GM23338 (cell line): Measurements from ENCODE around the gene NOL12. TPM values are rescaled to one million over a fixed set of nuclear protein-coding genes. Genes with fewer than 3 reads are reported as not detected.
A peak's percentile ranks its signal among the peaks of the same experiment; 100 is the strongest.

Source experiments
- ATAC-seq: fragments of 200-7000 bp; cut with Tn5 transposase; 3 replicates; pipeline ENCODE4 v1.9.1; 2020
- DNase-seq: peaks from one replicate; pipeline ENCODE4 v3.0.0-alpha.2; 2015; ENCODE audit warnings: low spot score
- H2AFZ ChIP-seq: fragments of 200-600 bp; sonication (generic); 2 replicates; pipeline ENCODE4 v1.8.0; 2016; ENCODE audit warnings: antibody characterized with exemption, mild to moderate bottlenecking, moderate library complexity
- H3F3A ChIP-seq: fragments of 200-600 bp; sonication (generic); replicated peaks from 2 replicates; pipeline ENCODE4 v1.8.0; 2017; ENCODE audit warnings: antibody characterized with exemption, mixed run types, low read depth
- H3K27ac ChIP-seq: fragments of 200-600 bp; sonication (generic); 2 replicates; pipeline ENCODE4 v1.6.1; 2016; ENCODE audit warnings: low read depth
- H3K27me3 ChIP-seq: fragments of 200-600 bp; sonication (generic); 2 replicates; pipeline ENCODE4 v1.8.0; 2016; ENCODE audit warnings: mild to moderate bottlenecking, mixed run types, moderate library complexity; ENCODE audit not compliant: insufficient read depth
- H3K36me3 ChIP-seq: fragments of 200-600 bp; sonication (generic); 2 replicates; pipeline ENCODE4 v1.8.0; 2016; ENCODE audit warnings: mild to moderate bottlenecking; ENCODE audit not compliant: insufficient read depth
- H3K4me1 ChIP-seq: fragments of 200-600 bp; sonication (generic); 2 replicates; pipeline ENCODE4 v1.8.0; 2016; ENCODE audit warnings: mild to moderate bottlenecking, moderate library complexity; ENCODE audit not compliant: insufficient read depth
- H3K4me2 ChIP-seq: fragments of 200-600 bp; sonication (generic); 2 replicates; pipeline ENCODE4 v1.7.1; 2017; ENCODE audit warnings: mixed run types
- H3K4me3 ChIP-seq: fragments of 200-600 bp; sonication (generic); 2 replicates; pipeline ENCODE4 v1.6.1; 2016; ENCODE audit warnings: mixed run types
- H3K79me2 ChIP-seq: fragments of 200-600 bp; sonication (generic); replicated peaks from 2 replicates; pipeline ENCODE4 v1.8.0; 2017; ENCODE audit warnings: mild to moderate bottlenecking; ENCODE audit not compliant: insufficient read depth
- H3K9me2 ChIP-seq: fragments of 200-600 bp; sonication (generic); 2 replicates; pipeline ENCODE4 v1.8.0; 2017; ENCODE audit not compliant: insufficient read depth
- H4K20me1 ChIP-seq: fragments of 200-600 bp; sonication (generic); replicated peaks from 2 replicates; pipeline ENCODE4 v1.8.0; 2017; ENCODE audit warnings: mild to moderate bottlenecking; ENCODE audit not compliant: insufficient read depth
- H3K27ac Mint-ChIP-seq: 2 replicates; pipeline ENCODE4 v1.8.0; 2020; ENCODE audit warnings: inconsistent platforms, mild to moderate bottlenecking, moderate library complexity, mixed read lengths
- H3K27me3 Mint-ChIP-seq: 3 replicates; pipeline ENCODE4 v1.8.0; 2022; ENCODE audit warnings: low read depth, mild to moderate bottlenecking, moderate library complexity, mixed read lengths, inconsistent platforms; ENCODE audit not compliant: insufficient read depth, poor library complexity
- H3K36me3 Mint-ChIP-seq: 3 replicates; pipeline ENCODE4 v1.8.0; 2021; ENCODE audit warnings: low read depth, mild to moderate bottlenecking, inconsistent platforms, moderate library complexity, mixed read lengths
- H3K4me1 Mint-ChIP-seq: 3 replicates; pipeline ENCODE4 v1.8.0; 2020; ENCODE audit warnings: mild to moderate bottlenecking, inconsistent platforms, mixed read lengths
- H3K4me3 Mint-ChIP-seq: 3 replicates; pipeline ENCODE4 v1.8.0; 2021; ENCODE audit warnings: moderate library complexity, mild to moderate bottlenecking, inconsistent platforms, mixed read lengths
- H3K9me3 Mint-ChIP-seq: 3 replicates; pipeline ENCODE4 v1.8.0; 2020; ENCODE audit warnings: moderate library complexity, mild to moderate bottlenecking, inconsistent platforms, mixed read lengths
- JUNB ChIP-seq: IDR thresholded peaks from one replicate; pipeline ENCODE4 v1.6.1; 2016; ENCODE audit warnings: antibody characterized with exemption; ENCODE audit not compliant: unreplicated experiment
- POLR2AphosphoS5 ChIP-seq: IDR thresholded peaks from 2 replicates; pipeline ENCODE4 v1.6.1; 2016; ENCODE audit warnings: antibody characterized with exemption, low read depth
- ZNF114 ChIP-seq: fragments of 250-450 bp; sonication (Bioruptor Pico); IDR thresholded peaks from 2 replicates; pipeline ENCODE4 v1.5.0; 2020; ENCODE audit warnings: mild to moderate bottlenecking, moderate library complexity
- polyA plus RNA-seq: library from polyadenylated mRNA; unstranded; fragments of >200 nt; fragmentation: Nextera tagmentation; extraction: Ambion mirVana; gene quantifications from 2 replicates; pipeline ENCODE4 v1.2.1, GENCODE V29; 2016
- total RNA-seq: library from RNA; depleted of rRNA; stranded (reverse); fragments of >200 nt; shearing (Covaris generic); gene quantifications from 2 replicates; pipeline ENCODE4 v1.2.3, GENCODE V29; 2014
- TF ChIP-seq, protein P1 (sequence below): IDR thresholded peaks from one replicate; pipeline ENCODE4 v1.6.1; 2018; ENCODE audit warnings: antibody characterized with exemption; ENCODE audit not compliant: unreplicated experiment
- TF ChIP-seq, protein P2 (sequence below): fragments of 250-450 bp; sonication (Bioruptor Pico); IDR thresholded peaks from 2 replicates; pipeline ENCODE4 v1.5.0; 2020; ENCODE audit warnings: mild to moderate bottlenecking, moderate library complexity

Gene NOL12
- total and polyA plus RNA-seq, 2 experiments from 2014 or later, result 22.2 to 48.5 TPM

DNA sequence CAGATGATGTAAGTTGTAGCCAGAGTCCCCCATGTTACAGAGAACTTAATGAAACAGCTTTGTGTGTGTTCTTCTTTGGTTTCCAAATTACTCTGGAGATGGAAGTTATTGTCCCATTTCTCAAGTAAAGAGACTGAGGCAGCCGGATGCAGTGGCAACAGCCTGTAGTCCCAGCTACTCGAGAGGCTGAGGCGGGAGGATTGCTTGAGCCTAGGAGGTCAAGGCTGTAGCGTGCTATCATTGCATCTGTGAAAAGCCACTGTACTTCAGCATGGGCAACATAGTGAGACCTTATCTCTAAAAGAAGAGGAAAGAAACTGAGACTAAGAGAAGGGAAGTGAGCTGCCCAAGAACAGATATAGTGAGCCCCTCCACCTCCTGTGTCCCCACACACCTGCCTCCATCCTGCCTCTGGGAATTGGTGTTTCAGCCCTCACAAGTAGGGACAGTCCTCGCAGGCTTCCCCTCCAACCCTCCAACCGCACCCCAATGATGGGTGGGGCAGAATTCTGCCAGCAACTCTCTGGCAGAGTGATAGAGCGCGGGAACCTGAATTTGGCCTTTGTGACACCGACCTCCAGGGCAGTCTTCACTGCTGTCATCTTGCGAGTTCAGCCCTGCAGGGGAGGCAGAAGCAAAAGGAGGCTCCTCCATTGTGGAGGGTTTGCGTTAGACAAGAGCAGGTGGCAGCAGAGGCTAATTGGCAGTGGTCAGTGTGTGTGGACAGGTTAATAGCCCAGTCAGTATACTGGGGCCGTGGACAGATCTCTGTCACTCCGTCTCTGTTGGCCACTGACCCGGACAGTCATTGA lies 26.0 kb upstream of the NOL12 start:
- H4K20me1 ChIP-seq, result peaks cover 30% of the 10 kb centered on the region
- Mint-ChIP-seq H3K4me1 (peaks cover 25% of the 10 kb centered on the region), H3K27me3 (peaks cover 11% of the 10 kb centered on the region), H3K36me3 (peaks cover 8% of the 10 kb centered on the region), H3K9me3 (no peaks in the 10 kb centered on the region; the same call in 2 of the 3 replicates), H3K27ac (no peak overlapping the region), H3K4me3 (peak overlapping the region; percentile 89)
- peaks cover 59% of the 10 kb centered on the region for H3K79me2 ChIP-seq
- no peaks in the 10 kb centered on the region for H3K36me3 ChIP-seq
- no peaks in the 10 kb centered on the region for H3K27me3 ChIP-seq
- H3F3A ChIP-seq, result peaks cover 15% of the 10 kb centered on the region; the same call in 1 of the 2 replicates
- no peak overlapping the region for H3K27ac ChIP-seq
- no peak overlapping the region for H2AFZ ChIP-seq
- no peak for DNase-seq
- peaks cover 5% of the 10 kb centered on the region; the same call in 1 of the 2 replicates for H3K4me1 ChIP-seq
- TF ChIP-seq JUNB (no peak), ZNF114 (no peak), POLR2AphosphoS5 (no peak)
- TF ChIP-seq, protein P1, sequence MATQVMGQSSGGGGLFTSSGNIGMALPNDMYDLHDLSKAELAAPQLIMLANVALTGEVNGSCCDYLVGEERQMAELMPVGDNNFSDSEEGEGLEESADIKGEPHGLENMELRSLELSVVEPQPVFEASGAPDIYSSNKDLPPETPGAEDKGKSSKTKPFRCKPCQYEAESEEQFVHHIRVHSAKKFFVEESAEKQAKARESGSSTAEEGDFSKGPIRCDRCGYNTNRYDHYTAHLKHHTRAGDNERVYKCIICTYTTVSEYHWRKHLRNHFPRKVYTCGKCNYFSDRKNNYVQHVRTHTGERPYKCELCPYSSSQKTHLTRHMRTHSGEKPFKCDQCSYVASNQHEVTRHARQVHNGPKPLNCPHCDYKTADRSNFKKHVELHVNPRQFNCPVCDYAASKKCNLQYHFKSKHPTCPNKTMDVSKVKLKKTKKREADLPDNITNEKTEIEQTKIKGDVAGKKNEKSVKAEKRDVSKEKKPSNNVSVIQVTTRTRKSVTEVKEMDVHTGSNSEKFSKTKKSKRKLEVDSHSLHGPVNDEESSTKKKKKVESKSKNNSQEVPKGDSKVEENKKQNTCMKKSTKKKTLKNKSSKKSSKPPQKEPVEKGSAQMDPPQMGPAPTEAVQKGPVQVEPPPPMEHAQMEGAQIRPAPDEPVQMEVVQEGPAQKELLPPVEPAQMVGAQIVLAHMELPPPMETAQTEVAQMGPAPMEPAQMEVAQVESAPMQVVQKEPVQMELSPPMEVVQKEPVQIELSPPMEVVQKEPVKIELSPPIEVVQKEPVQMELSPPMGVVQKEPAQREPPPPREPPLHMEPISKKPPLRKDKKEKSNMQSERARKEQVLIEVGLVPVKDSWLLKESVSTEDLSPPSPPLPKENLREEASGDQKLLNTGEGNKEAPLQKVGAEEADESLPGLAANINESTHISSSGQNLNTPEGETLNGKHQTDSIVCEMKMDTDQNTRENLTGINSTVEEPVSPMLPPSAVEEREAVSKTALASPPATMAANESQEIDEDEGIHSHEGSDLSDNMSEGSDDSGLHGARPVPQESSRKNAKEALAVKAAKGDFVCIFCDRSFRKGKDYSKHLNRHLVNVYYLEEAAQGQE, result no peak
- peak overlapping the region; percentile 94 for H3K4me2 ChIP-seq
- peak overlapping the region; percentile 78 for H3K4me3 ChIP-seq
- no peak for ATAC-seq
- no peaks in the 10 kb centered on the region for H3K9me2 ChIP-seq

DNA sequence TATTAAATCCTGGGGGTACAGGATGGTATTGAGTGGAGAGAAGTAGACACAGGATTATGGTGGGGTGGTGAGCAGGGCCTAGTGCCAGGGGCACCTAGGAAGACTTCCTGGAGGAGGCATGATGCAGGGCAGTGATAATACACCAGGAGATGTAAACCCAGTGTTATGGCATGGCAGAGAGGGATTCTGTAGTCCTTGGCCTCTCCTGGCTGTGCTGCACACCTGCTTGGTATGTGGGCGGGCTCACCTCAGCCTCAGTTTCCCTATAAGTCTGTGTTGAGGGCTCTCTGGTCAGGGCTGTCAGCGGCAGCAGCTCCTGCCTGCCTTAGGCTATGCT lies 25.5 kb upstream of the NOL12 start:
- Mint-ChIP-seq H3K36me3 (peaks cover 8% of the 10 kb centered on the region), H3K4me3 (peak overlapping the region; percentile 89), H3K27ac (no peak overlapping the region), H3K27me3 (peaks cover 11% of the 10 kb centered on the region), H3K9me3 (no peaks in the 10 kb centered on the region; the same call in 2 of the 3 replicates), H3K4me1 (peaks cover 25% of the 10 kb centered on the region)
- peaks cover 15% of the 10 kb centered on the region; the same call in 1 of the 2 replicates for H3F3A ChIP-seq
- H2AFZ ChIP-seq, result no peak overlapping the region
- H3K9me2 ChIP-seq, result no peaks in the 10 kb centered on the region
- H3K27ac ChIP-seq, result no peak overlapping the region
- ATAC-seq, result no peak
- DNase-seq, result no peak
- no peaks in the 10 kb centered on the region for H3K36me3 ChIP-seq
- no peak overlapping the region for H3K4me2 ChIP-seq
- no peaks in the 10 kb centered on the region for H3K27me3 ChIP-seq
- H3K4me1 ChIP-seq, result peaks cover 5% of the 10 kb centered on the region; the same call in 1 of the 2 replicates
- H3K79me2 ChIP-seq, result peaks cover 59% of the 10 kb centered on the region
- H3K4me3 ChIP-seq, result no peak overlapping the region
- peaks cover 30% of the 10 kb centered on the region for H4K20me1 ChIP-seq
- TF ChIP-seq, protein P2, sequence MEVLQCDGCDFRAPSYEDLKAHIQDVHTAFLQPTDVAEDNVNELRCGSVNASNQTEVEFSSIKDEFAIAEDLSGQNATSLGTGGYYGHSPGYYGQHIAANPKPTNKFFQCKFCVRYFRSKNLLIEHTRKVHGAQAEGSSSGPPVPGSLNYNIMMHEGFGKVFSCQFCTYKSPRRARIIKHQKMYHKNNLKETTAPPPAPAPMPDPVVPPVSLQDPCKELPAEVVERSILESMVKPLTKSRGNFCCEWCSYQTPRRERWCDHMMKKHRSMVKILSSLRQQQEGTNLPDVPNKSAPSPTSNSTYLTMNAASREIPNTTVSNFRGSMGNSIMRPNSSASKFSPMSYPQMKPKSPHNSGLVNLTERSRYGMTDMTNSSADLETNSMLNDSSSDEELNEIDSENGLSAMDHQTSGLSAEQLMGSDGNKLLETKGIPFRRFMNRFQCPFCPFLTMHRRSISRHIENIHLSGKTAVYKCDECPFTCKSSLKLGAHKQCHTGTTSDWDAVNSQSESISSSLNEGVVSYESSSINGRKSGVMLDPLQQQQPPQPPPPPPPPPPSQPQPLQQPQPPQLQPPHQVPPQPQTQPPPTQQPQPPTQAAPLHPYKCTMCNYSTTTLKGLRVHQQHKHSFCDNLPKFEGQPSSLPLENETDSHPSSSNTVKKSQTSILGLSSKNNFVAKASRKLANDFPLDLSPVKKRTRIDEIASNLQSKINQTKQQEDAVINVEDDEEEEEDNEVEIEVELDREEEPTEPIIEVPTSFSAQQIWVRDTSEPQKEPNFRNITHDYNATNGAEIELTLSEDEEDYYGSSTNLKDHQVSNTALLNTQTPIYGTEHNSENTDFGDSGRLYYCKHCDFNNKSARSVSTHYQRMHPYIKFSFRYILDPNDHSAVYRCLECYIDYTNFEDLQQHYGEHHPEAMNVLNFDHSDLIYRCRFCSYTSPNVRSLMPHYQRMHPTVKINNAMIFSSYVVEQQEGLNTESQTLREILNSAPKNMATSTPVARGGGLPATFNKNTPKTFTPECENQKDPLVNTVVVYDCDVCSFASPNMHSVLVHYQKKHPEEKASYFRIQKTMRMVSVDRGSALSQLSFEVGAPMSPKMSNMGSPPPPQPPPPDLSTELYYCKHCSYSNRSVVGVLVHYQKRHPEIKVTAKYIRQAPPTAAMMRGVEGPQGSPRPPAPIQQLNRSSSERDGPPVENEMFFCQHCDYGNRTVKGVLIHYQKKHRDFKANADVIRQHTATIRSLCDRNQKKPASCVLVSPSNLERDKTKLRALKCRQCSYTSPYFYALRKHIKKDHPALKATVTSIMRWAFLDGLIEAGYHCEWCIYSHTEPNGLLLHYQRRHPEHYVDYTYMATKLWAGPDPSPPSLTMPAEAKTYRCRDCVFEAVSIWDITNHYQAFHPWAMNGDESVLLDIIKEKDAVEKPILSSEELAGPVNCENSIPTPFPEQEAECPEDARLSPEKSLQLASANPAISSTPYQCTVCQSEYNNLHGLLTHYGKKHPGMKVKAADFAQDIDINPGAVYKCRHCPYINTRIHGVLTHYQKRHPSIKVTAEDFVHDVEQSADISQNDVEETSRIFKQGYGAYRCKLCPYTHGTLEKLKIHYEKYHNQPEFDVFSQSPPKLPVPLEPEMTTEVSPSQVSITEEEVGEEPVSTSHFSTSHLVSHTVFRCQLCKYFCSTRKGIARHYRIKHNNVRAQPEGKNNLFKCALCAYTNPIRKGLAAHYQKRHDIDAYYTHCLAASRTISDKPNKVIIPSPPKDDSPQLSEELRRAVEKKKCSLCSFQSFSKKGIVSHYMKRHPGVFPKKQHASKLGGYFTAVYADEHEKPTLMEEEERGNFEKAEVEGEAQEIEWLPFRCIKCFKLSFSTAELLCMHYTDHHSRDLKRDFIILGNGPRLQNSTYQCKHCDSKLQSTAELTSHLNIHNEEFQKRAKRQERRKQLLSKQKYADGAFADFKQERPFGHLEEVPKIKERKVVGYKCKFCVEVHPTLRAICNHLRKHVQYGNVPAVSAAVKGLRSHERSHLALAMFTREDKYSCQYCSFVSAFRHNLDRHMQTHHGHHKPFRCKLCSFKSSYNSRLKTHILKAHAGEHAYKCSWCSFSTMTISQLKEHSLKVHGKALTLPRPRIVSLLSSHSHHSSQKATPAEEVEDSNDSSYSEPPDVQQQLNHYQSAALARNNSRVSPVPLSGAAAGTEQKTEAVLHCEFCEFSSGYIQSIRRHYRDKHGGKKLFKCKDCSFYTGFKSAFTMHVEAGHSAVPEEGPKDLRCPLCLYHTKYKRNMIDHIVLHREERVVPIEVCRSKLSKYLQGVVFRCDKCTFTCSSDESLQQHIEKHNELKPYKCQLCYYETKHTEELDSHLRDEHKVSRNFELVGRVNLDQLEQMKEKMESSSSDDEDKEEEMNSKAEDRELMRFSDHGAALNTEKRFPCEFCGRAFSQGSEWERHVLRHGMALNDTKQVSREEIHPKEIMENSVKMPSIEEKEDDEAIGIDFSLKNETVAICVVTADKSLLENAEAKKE (CRISPR knock-in tag), result no peak
